SU-DHL-6 (cell line): ENCODE results near the gene TOM1.

ENCODE experiments used
- H2AFZ ChIP-seq: fragments of 200-600 bp; sonication (generic); 2 replicates; pipeline ENCODE4 v1.6.1; 2014; ENCODE audit warnings: low read depth, mild to moderate bottlenecking, moderate library complexity, mixed read lengths, antibody characterized with exemption, low read length; ENCODE audit not compliant: severe bottlenecking
- H3F3A ChIP-seq: fragments of 200-600 bp; shearing (Covaris generic); 2 replicates; pipeline ENCODE4 v1.6.0; 2016; ENCODE audit warnings: antibody characterized with exemption, mild to moderate bottlenecking; ENCODE audit not compliant: insufficient read depth
- H3K27ac ChIP-seq: fragments of 200-600 bp; sonication (generic); 2 replicates; pipeline ENCODE4 v1.5.1; 2016; ENCODE audit warnings: low read depth, mild to moderate bottlenecking, low read length, moderate library complexity, mixed read lengths
- H3K27me3 ChIP-seq: fragments of 200-600 bp; sonication (generic), shearing (Covaris generic); 2 replicates; pipeline ENCODE4 v1.6.0; 2014; ENCODE audit warnings: mild to moderate bottlenecking, low read length
- H3K36me3 ChIP-seq: fragments of 200-600 bp; sonication (generic); 2 replicates; pipeline ENCODE4 v1.6.1; 2014; ENCODE audit warnings: mild to moderate bottlenecking, low read length, mixed read lengths
- H3K4me2 ChIP-seq: fragments of 300-600, 200-600 bp; shearing (Covaris generic), sonication (generic); 2 replicates; pipeline ENCODE4 v1.6.0; 2014; ENCODE audit warnings: low read length, low read depth, mild to moderate bottlenecking; ENCODE audit not compliant: poor library complexity, severe bottlenecking
- H3K4me3 ChIP-seq: fragments of 200-600 bp; sonication (generic); 2 replicates; pipeline ENCODE4 v1.5.1; 2014; ENCODE audit warnings: antibody characterized with exemption, low read length, mild to moderate bottlenecking, mixed read lengths; ENCODE audit not compliant: insufficient read depth, poor library complexity, severe bottlenecking
- H3K79me2 ChIP-seq: fragments of 200-600 bp; sonication (generic); 2 replicates; pipeline ENCODE4 v1.6.1; 2014; ENCODE audit warnings: mild to moderate bottlenecking, low read length, moderate library complexity; ENCODE audit not compliant: insufficient read depth
- H3K9ac ChIP-seq: fragments of 200-600 bp; sonication (generic); 2 replicates; pipeline ENCODE4 v1.7.0; 2014; ENCODE audit warnings: mild to moderate bottlenecking, low read length
- H3K9me2 ChIP-seq: fragments of 200-600 bp; sonication (generic); replicated peaks from 2 replicates; pipeline ENCODE4 v1.6.1; 2014; ENCODE audit warnings: low read length; ENCODE audit not compliant: insufficient read depth
- H3K9me3 ChIP-seq: fragments of 200-600 bp; sonication (generic); 2 replicates; pipeline ENCODE4 v1.6.1; 2014; ENCODE audit warnings: low read length, mixed read lengths; ENCODE audit not compliant: insufficient read depth
- H4K20me1 ChIP-seq: fragments of 200-600 bp; sonication (generic); 2 replicates; pipeline ENCODE4 v1.6.1; 2014; ENCODE audit warnings: low read depth, mild to moderate bottlenecking, antibody characterized with exemption, low read length, moderate library complexity, mixed read lengths
- CTCF ChIP-seq: fragments of 200-600 bp; sonication (generic); IDR thresholded peaks from one replicate; pipeline ENCODE4 v1.5.1; 2017; ENCODE audit warnings: antibody characterized with exemption, mild to moderate bottlenecking, low read length, moderate library complexity; ENCODE audit not compliant: insufficient read depth, poor library complexity, severe bottlenecking
- EZH2phosphoT487 ChIP-seq: fragments of 200-600 bp; sonication (generic), shearing (Covaris generic); conservative IDR thresholded peaks from 2 replicates; pipeline ENCODE4 v1.6.1; 2018; ENCODE audit warnings: mild to moderate bottlenecking, antibody characterized with exemption, low read length, moderate library complexity, mixed read lengths

Gene TOM1

GRCh38 chr22:35314161-35314942 lies 14.7 kb downstream of the TOM1 start:
- Histone ChIP-seq H3K9me3 (no peaks in the 10 kb centered on the region), H3K4me3 (no peak overlapping the region), H3K36me3 (no peaks in the 10 kb centered on the region), H3K27ac (no peak overlapping the region), H3F3A (no peaks in the 10 kb centered on the region), H3K9me2 (no peaks in the 10 kb centered on the region), H3K27me3 (no peaks in the 10 kb centered on the region), H4K20me1 (no peaks in the 10 kb centered on the region), H2AFZ (no peak overlapping the region), H3K79me2 (no peaks in the 10 kb centered on the region), H3K9ac (no peak overlapping the region), H3K4me2 (no peak overlapping the region)
- no peak for TF ChIP-seq CTCF
- TF ChIP-seq EZH2phosphoT487, result no peak

GRCh38 chr22:35315141-35315854 lies 15.6 kb downstream of the TOM1 start:
- no peak for TF ChIP-seq EZH2phosphoT487
- no peak for TF ChIP-seq CTCF
- no peak overlapping the region for H2AFZ ChIP-seq
- no peaks in the 10 kb centered on the region for H3K79me2 ChIP-seq
- no peak overlapping the region for H3K9ac ChIP-seq
- H3K9me2 ChIP-seq, result no peaks in the 10 kb centered on the region
- no peak overlapping the region for H3K27ac ChIP-seq
- no peaks in the 10 kb centered on the region for H3F3A ChIP-seq
- no peaks in the 10 kb centered on the region for H4K20me1 ChIP-seq
- H3K4me3 ChIP-seq, result no peak overlapping the region
- no peaks in the 10 kb centered on the region for H3K27me3 ChIP-seq
- H3K9me3 ChIP-seq, result no peaks in the 10 kb centered on the region
- H3K4me2 ChIP-seq, result no peak overlapping the region
- no peaks in the 10 kb centered on the region for H3K36me3 ChIP-seq

- H2AFZ ChIP-seq, result no peak overlapping the region
- H3K9me3 ChIP-seq, result no peaks in the 10 kb centered on the region
- H3K4me2 ChIP-seq, result no peak overlapping the region
- no peak overlapping the region for H3K27ac ChIP-seq
- H4K20me1 ChIP-seq, result no peaks in the 10 kb centered on the region
- H3K36me3 ChIP-seq, result no peaks in the 10 kb centered on the region
- H3K4me3 ChIP-seq, result no peak overlapping the region
- H3K9ac ChIP-seq, result no peak overlapping the region
- H3K79me2 ChIP-seq, result no peaks in the 10 kb centered on the region
- H3F3A ChIP-seq, result no peaks in the 10 kb centered on the region
- H3K27me3 ChIP-seq, result no peaks in the 10 kb centered on the region
- TF ChIP-seq CTCF (no peak), EZH2phosphoT487 (no peak)
- no peaks in the 10 kb centered on the region for H3K9me2 ChIP-seq
Measured at GRCh38 chr22:35315855-35316745, 16.4 kb downstream of the TOM1 start.
